HG02763 (cell line): ENCODE data around the gene NXPE3.

Source experiments
- ATAC-seq: cut with Tn5 transposase; IDR thresholded peaks from one replicate; pipeline ENCODE4 v1.9.1; 2021; ENCODE audit warnings: mild to moderate bottlenecking, moderate library complexity; ENCODE audit not compliant: unreplicated experiment

NXPE3 gene

DNA sequence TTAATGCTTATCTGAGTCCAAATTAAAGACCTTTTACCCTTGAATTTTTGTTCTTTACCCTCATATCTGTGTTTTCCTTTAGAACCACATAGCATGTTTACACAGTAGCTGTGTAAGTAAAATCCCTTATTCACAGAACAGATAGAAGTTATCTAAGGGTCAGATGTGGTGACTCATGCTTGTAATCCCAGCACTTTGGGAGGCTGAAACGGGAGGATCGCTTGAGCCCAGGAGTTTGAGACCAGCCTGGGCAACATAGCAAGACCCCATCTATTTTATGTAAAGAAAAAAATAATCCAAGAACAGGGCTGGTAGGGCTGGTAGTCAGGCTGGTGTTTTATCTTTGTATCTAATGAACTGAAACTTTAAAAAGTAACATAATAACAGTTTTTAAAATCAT lies 23.2 kb downstream of the NXPE3 start:
- no peak for ATAC-seq

GRCh38 chr3:101803173-101803782 lies 24.3 kb downstream of the NXPE3 start:
- ATAC-seq: peak; percentile 91

DNA sequence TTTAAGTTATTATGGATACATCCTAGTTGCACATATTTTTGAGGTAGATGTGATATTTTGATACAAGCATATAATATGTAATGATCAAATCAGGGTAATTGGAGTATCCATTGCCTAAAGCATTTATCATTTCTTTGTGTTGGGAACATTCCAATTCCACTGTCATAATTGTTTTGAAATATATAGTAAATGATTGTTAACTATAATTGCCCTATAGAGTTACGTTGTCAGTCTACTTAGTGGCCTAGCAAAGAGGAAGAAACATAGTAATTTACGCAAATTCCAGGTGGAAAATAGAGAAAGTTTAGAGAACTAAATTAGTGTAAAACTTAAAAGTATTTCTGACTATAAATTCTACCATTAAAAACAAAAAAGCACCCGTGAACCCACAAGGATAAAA lies 24.9 kb downstream of the NXPE3 start:
- no peak for ATAC-seq

DNA sequence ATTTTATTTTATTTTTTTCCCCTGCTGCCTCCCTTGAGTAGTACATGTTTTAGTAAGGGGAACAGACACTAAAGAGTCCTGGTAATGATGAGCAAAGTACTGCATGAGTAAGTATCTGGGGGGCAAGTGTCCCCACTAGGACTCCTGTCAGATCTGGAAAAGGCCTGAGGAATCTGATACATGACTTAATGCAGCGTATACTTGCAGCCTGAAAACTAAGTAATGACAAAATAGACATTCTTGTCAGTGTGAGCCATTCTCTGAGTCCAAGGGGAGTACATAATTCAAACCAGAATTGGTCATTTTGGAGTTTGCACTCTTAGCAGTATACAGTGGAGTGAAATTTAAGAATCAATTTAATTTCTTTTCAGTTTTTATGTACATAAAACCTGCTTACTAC lies 27.5 kb downstream of the NXPE3 start:
- no peak for ATAC-seq

- peak; percentile 71 for ATAC-seq
These were observed 28.9 kb downstream of the NXPE3 start for GRCh38 chr3:101807888-101808287.

DNA sequence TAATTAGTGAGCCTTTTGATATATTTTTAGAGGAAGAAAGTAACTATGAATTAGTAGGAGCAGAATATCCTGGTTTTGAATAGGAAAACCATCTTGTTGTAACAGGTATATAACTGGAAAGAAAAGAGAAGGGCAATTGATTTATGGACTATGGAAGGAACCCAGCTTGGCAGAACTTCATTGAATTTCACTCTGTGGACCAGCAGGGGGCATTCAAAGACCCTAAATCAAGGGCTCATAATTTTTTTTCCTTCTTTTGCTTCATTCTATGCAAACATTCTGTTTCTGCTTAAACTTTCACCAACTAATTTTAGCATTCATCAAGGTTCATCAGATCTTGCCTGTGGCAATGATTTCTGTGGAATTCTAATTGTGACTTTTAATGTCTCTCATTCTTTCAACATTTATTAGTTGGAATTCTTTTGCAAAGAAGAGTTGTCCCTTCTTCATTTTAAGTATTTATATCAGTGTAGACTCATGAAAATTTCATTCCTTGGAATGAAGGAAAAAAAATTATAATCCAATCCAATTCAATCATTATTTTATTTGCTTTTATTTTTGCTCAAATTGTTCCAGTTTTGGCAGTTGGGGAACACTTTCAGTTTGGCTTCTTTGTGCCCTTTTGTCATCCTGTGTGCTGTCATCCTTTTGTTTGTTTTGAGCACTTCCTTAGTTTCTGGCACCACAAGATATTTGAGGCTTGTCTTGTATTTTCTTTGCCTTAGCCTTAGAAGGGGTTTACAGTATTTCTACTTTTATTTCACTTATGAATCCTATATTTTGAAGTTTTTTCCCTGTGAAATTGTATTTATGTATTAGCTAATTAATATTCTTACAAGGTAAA lies 30.4 kb downstream of the NXPE3 start:
- ATAC-seq: no peak

DNA sequence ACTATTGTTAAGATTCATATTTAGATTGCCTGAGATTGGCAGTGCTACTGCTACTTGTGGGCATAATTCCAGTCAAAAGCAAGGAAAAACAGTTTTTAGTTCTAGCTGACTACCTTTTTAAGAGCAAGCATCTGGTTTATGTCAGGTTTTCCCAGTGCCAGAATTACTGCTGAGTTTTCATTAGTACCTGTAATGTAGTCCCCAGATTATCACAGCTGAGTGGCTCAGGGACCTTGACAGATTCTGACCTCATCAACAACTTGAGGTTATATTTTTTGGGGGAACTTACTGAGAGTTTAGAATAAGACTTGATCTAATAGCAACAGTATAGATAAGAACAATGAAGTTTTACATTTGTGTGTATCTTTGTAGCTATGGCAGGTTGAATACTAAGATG lies 31.0 kb downstream of the NXPE3 start:
- ATAC-seq: no peak

- no peak for ATAC-seq
These were observed 32.9 kb downstream of the NXPE3 start for GRCh38 chr3:101811875-101812274.

- no peak for ATAC-seq
These were observed 33.9 kb downstream of the NXPE3 start for GRCh38 chr3:101812895-101813294.

DNA sequence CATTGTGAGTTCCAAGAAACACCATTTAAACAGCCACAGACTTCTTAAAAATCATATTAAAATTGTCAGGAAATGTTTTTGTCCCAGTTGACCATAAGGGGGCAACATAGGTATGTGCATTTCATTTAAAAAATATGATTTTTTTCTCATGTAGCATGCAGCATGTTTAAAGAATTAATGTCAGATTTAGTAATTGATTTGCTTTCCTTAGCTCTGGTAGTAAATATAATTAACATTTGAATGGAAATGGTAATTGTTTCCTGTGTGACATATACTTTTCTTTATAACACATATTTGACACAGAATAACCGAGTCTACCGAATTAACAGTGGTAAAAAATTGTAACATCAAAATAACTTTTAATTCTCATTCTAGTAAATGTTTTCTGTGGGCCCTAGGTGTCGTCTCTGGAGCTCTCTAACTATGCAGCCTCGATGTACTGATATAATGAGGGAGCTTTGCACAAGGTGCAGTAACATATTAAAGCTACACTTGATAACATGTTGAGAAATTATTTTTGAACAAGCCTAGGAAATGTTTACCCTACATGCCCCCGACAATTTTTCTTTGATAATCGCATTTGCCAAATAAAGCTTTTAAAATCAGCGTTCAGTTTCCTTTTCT lies 34.9 kb downstream of the NXPE3 start:
- ATAC-seq: no peak

GRCh38 chr3:101814835-101815234 lies 35.8 kb downstream of the NXPE3 start:
- ATAC-seq: no peak

DNA sequence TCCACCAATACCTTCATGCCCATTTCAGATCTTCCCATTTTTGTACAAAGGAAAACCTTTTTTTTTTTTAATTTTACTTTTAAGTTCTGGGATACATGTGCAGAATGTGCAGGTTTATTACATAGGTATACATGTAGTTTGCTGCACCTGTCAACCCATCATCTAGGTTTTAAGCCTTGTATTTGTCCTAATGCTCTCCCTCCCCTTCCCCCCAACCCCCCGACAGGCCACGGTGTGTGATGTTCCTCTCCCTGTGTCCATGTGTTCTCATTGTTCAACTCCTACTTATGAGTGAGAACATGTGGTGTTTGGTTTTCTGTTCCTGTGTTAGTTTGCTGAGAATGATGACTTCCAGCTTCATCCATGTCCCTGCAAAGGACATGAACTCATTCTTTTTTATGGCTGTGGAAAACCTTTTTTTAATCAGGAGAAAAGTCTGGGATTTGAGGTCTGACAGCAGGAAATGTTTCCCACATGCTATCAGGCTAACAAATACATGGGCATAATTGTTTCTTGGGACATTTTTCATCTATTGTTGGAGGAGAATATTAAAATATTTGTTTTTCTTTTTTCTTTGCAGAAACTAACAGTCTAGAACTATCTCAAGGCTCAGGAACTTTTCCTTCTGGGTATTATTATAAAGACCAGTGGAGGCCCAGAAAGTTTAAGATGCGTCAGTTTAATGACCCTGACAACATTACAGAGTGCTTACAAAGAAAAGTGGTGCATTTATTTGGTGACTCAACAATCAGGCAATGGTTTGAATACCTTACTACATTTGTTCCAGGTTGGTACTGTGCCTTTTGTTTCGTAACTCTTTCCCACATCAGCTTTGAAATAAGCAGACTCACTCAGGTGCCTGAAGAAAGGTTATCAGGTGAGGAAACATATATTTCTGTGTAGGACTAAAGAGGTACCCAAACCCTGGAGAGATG lies 37.5 kb downstream of the NXPE3 start:
- no peak for ATAC-seq

DNA sequence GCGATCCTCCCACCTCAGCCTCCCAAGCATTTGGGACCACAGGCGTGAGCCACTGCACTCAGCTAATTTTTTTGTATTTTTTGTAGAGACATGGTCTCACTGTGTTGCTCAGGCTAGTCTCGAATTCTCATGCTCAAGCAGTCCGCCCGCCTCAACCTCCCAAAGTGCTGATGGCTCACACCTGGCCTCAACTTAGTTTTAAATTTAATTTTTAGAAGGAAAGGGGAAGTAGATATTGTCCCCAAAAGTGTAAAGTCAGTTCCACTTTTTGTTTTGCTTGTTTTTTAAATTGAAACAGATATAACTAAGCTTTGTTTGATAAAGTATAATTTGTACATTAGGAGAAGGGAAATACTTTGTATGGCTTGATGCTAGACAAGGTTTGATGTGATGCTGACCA lies 39.0 kb downstream of the NXPE3 start:
- ATAC-seq: no peak

- ATAC-seq: no peak
These were observed 40.7 kb downstream of the NXPE3 start for GRCh38 chr3:101819649-101820206.

GRCh38 chr3:101821503-101821902 lies 42.5 kb downstream of the NXPE3 start:
- ATAC-seq: no peak

DNA sequence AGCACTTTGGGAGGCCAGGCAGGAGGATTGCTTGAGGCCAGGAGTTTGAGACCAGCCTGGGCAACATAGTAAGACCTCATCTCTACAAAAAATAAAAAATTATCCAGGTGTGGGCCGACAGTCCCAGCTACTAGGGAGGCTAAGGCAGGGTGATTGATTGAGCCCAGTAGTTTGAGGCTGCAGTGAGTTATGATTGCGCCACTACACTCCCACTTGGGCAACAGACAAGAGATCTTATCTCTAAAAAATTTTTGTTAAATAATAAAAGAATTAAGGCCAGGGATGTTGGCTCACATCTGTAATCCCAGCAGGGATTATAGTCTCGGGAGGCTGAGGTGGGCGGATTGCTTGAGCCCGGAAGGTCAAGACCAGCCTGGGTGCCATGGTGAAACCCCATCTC lies 44.5 kb downstream of the NXPE3 start:
- ATAC-seq: no peak

GRCh38 chr3:101824702-101825101 lies 45.7 kb downstream of the NXPE3 start:
- ATAC-seq: no peak

DNA sequence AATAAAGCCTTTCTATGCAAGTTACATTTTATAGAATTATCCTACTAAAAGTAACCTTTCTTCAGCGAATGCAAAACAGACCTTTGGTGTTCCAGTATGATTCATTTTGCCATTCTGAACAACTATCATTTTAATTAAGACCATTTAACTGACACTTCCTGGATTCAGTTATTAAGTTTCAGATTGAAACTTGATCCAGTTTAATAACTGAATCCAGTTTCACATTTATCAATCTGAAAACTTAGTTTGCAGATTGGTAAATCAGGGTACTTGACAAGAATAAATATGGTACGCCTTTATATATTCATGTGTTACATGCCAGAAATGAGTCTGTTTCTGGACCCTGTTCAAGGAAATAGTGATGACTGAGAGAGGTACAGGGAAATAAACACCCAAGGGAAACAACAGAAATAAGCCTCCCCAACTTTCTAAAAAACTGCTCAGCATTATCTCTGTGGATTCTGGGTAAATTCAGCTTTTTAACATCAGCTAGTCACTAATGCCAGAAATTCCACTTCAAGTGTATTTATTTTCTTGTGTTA lies 47.0 kb downstream of the NXPE3 start:
- ATAC-seq: no peak

- ATAC-seq: peak; percentile 86
These were observed 48.5 kb downstream of the NXPE3 start for GRCh38 chr3:101827211-101828174.
